ENCODE measurements around the gene ABCA4.

Gene ABCA4

DNA sequence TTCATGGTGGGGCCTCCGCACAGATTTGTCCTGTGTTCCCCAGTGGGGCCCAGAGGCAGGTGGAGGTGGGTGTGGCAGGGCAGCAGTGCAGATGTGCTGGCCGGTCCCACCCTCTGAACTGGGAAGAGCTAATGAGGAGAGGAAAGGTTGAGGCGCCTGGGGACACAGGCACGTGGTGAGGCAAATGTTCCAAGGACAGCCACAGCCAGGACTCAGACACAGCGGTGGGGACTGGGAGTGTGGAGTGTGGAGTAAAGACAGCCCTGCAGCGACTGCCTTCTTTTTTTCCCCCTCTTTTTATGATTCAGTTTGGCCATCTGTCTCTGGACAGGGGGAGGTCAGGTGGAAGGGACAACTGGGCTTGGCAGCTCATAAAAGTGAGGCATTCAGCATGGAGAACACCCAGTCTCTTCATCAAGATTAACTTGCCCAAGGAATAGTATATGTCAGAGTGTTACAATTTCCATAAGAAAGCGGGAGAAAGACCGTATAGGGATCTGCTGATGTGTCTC, 107.5 kb downstream of the ABCA4 start:
- no peaks in the 10 kb centered on the region for H3K36me3 ChIP-seq (ENCODE audit: insufficient read depth, low read length)
- no peaks in the 10 kb centered on the region for H3K79me2 ChIP-seq (ENCODE audit: insufficient read depth, low read length)
- no peak overlapping the region for H3K4me3 ChIP-seq (ENCODE audit: low read depth in 1 of 2, low read length in 2 of 2)
- H3K27ac ChIP-seq (ENCODE audit: low read length) = no peak overlapping the region
- ATAC-seq (ENCODE audit: insufficient read depth, low read depth) (no peak), DNase-seq (no peak)
- peaks cover 20% of the 10 kb centered on the region for H3K4me1 ChIP-seq (ENCODE audit: insufficient read depth, low read length)
- no peak overlapping the region for H3K9ac ChIP-seq (ENCODE audit: low read depth, low read length)
- TF ChIP-seq EZH2 (IDR thresholded peaks at IDR 0.05; ENCODE audit: borderline replicate concordance, low read depth, low read length, severe bottlenecking) = no peak
- TF ChIP-seq, protein P1, sequence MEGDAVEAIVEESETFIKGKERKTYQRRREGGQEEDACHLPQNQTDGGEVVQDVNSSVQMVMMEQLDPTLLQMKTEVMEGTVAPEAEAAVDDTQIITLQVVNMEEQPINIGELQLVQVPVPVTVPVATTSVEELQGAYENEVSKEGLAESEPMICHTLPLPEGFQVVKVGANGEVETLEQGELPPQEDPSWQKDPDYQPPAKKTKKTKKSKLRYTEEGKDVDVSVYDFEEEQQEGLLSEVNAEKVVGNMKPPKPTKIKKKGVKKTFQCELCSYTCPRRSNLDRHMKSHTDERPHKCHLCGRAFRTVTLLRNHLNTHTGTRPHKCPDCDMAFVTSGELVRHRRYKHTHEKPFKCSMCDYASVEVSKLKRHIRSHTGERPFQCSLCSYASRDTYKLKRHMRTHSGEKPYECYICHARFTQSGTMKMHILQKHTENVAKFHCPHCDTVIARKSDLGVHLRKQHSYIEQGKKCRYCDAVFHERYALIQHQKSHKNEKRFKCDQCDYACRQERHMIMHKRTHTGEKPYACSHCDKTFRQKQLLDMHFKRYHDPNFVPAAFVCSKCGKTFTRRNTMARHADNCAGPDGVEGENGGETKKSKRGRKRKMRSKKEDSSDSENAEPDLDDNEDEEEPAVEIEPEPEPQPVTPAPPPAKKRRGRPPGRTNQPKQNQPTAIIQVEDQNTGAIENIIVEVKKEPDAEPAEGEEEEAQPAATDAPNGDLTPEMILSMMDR (IDR thresholded peaks at IDR 0.05; ENCODE audit: borderline replicate concordance, extremely low read depth, low read length, poor library complexity, severe bottlenecking) = no peak
- no peak overlapping the region for H2AFZ ChIP-seq (ENCODE audit: low read depth, low read length)
- no peaks in the 10 kb centered on the region for H3K27me3 ChIP-seq (ENCODE audit: insufficient read depth, low read length, poor library complexity)
- H4K20me1 ChIP-seq (ENCODE audit: insufficient read depth, low read length) = no peaks in the 10 kb centered on the region
- H3K4me2 ChIP-seq (ENCODE audit: insufficient read depth, low read length) = no peak overlapping the region
- H3K9me3 ChIP-seq (ENCODE audit: insufficient read depth, low read length, severe bottlenecking) = no peaks in the 10 kb centered on the region

DNA sequence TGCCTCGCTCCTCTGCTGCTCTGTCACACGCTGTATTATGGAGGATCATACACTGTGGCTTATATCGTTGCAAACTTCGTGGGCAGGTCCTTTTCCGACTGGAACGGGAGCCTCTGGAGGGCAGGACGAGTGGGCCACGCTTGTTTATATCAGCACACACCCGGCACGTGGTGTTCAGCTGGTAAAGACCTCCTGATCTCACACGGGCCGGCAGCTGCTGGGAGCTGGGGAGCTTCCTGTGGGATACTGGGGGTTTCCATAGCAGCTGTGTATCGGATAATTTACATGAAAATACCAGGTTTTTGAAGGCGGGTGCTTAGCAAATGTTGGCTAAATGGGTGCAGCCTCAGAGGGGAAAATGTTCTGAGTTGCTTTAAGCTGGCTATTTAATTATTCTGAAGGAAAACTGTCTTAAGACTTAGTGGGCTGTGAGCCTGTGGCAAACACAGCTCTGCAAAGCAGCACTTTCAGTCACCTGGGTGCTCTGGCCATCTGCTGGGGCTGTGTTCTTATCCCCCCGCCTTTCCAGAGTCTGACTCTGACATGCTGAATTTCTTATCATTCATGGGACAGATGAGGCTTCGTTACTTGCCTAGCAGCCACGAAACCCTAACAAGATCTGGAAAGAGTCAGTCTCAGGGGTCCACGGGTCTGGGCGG, 108.1 kb downstream of the ABCA4 start:
- ATAC-seq (ENCODE audit: insufficient read depth, low read depth) (no peak), DNase-seq (no peak)
- Histone ChIP-seq H3K4me2 (ENCODE audit: insufficient read depth, low read length) (no peak overlapping the region), H3K79me2 (ENCODE audit: insufficient read depth, low read length) (no peaks in the 10 kb centered on the region), H3K9ac (ENCODE audit: low read depth, low read length) (no peak overlapping the region), H3K4me1 (ENCODE audit: insufficient read depth, low read length) (peaks cover 14% of the 10 kb centered on the region), H3K4me3 (ENCODE audit: low read depth in 1 of 2, low read length in 2 of 2) (no peak overlapping the region), H3K36me3 (ENCODE audit: insufficient read depth, low read length) (no peaks in the 10 kb centered on the region), H2AFZ (ENCODE audit: low read depth, low read length) (no peak overlapping the region), H3K27ac (ENCODE audit: low read length) (no peak overlapping the region), H4K20me1 (ENCODE audit: insufficient read depth, low read length) (no peaks in the 10 kb centered on the region), H3K9me3 (ENCODE audit: insufficient read depth, low read length, severe bottlenecking) (no peaks in the 10 kb centered on the region), H3K27me3 (ENCODE audit: insufficient read depth, low read length, poor library complexity) (no peaks in the 10 kb centered on the region)
- TF ChIP-seq, protein P1 (IDR thresholded peaks at IDR 0.05; ENCODE audit: borderline replicate concordance, extremely low read depth, low read length, poor library complexity, severe bottlenecking) = no peak
- no peak for TF ChIP-seq EZH2 (IDR thresholded peaks at IDR 0.05; ENCODE audit: borderline replicate concordance, low read depth, low read length, severe bottlenecking)

DNA sequence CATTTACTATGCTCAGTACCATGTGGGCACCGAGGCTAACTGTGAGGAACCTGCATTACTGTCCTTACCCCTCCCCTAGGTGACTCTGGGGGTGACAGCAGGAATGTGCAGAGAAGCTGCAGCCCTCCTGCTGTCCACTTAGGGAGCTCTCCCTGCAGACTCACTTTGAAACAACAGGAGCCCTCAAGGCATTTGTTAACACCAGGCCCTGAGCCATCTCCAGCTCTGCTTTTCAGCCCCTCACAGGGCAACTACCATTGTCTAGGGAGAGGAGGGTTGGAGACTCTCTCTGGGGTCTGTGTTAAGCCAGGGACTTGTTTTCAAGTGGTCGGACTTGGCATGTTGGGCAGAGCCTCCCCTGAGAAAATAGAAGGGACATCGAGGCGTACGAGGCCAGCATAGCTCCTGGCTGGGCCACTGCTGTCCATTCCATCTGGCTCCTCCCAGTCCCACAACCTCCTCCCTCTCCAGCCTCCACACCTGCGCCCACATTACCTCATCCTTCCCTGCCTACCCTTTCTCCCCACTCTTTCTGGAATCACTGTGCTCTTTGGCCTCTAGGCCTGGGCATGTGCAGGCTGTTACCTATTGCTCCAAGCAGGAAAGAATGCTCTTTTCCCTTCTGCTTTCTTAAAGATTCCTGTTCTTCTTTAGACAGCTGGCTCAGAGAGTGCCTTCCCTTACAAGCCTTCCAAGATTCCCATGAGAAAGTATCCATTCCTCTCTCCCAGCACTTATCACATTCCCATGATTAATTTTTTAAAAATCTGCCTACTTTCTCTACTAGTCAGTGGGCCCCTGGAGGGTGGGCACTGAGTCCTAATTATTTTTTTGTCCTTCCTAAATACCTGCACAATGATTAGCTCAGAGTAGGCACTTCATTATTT, 109.0 kb downstream of the ABCA4 start:
- Histone ChIP-seq H2AFZ (ENCODE audit: low read depth, low read length) (no peak overlapping the region), H3K27ac (ENCODE audit: low read length) (no peak overlapping the region), H4K20me1 (ENCODE audit: insufficient read depth, low read length) (no peaks in the 10 kb centered on the region), H3K79me2 (ENCODE audit: insufficient read depth, low read length) (no peaks in the 10 kb centered on the region), H3K9ac (ENCODE audit: low read depth, low read length) (no peak overlapping the region), H3K4me3 (ENCODE audit: low read depth in 1 of 2, low read length in 2 of 2) (no peak overlapping the region), H3K4me1 (ENCODE audit: insufficient read depth, low read length) (peaks cover 5% of the 10 kb centered on the region), H3K36me3 (ENCODE audit: insufficient read depth, low read length) (no peaks in the 10 kb centered on the region), H3K27me3 (ENCODE audit: insufficient read depth, low read length, poor library complexity) (no peaks in the 10 kb centered on the region), H3K4me2 (ENCODE audit: insufficient read depth, low read length) (no peak overlapping the region), H3K9me3 (ENCODE audit: insufficient read depth, low read length, severe bottlenecking) (no peaks in the 10 kb centered on the region)
- ATAC-seq (ENCODE audit: insufficient read depth, low read depth) (0 out of 3 replicates have a peak, but pooled peaks have one; percentile 14), DNase-seq (no peak)
- TF ChIP-seq, protein P1 (IDR thresholded peaks at IDR 0.05; ENCODE audit: borderline replicate concordance, extremely low read depth, low read length, poor library complexity, severe bottlenecking) = no peak
- no peak for TF ChIP-seq EZH2 (IDR thresholded peaks at IDR 0.05; ENCODE audit: borderline replicate concordance, low read depth, low read length, severe bottlenecking)

Measured in DND-41 (cell line).